NCI-H2227 treated with DMSO at 0.1 percent for 48 hours (cell line): ENCODE data around the gene PNO1.
"Not testable (repeated sequence)": the region's sequence is repeated elsewhere in the genome, so short reads cannot be mapped to it uniquely, and the experiment has no call there.

Experiments used
- DNase-seq: peaks from one replicate; lab custom pipeline; 2025; lab: John Stamatoyannopoulos, UW

Gene PNO1

GRCh38 chr2:68157402-68158133 lies at the start of gene PNO1:
Gene PNO1, plus strand, starts transcription at chr2:68157888. Its CDS starts 47 bp downstream, at chr2:68157935.
- DNase-seq: peak; percentile 99

- no peak for DNase-seq
These were observed 49.6 kb upstream of the PNO1 start for GRCh38 chr2:68108120-68108519.

- DNase-seq: no peak
These were observed 47.6 kb upstream of the PNO1 start for GRCh38 chr2:68110102-68110501.

GRCh38 chr2:68115965-68116364 lies 41.7 kb upstream of the PNO1 start:
- DNase-seq: no peak

GRCh38 chr2:68117922-68118321 lies 39.8 kb upstream of the PNO1 start:
- DNase-seq: not testable (repeated sequence)

GRCh38 chr2:68118816-68119215 lies 38.9 kb upstream of the PNO1 start:
- no peak for DNase-seq

- DNase-seq: no peak
These were observed 38.2 kb upstream of the PNO1 start for GRCh38 chr2:68119504-68119903.

GRCh38 chr2:68121873-68122679 lies 35.6 kb upstream of the PNO1 start:
- DNase-seq: peak; percentile 54

- DNase-seq: no peak
These were observed 35.1 kb upstream of the PNO1 start for GRCh38 chr2:68122680-68122964.

GRCh38 chr2:68124321-68124720 lies 33.4 kb upstream of the PNO1 start:
- DNase-seq: no peak

GRCh38 chr2:68125821-68126220 lies 31.9 kb upstream of the PNO1 start:
- DNase-seq: no peak

- DNase-seq: no peak
These were observed 31.1 kb upstream of the PNO1 start for GRCh38 chr2:68126561-68126960.

GRCh38 chr2:68127358-68128242 lies 30.1 kb upstream of the PNO1 start:
- DNase-seq: no peak

GRCh38 chr2:68134120-68134519 lies 23.6 kb upstream of the PNO1 start:
- no peak for DNase-seq

GRCh38 chr2:68134554-68134953 lies 23.1 kb upstream of the PNO1 start:
- no peak for DNase-seq

GRCh38 chr2:68135448-68136320 lies 22.0 kb upstream of the PNO1 start:
- DNase-seq: no peak

GRCh38 chr2:68141875-68142274 lies 15.8 kb upstream of the PNO1 start:
- no peak for DNase-seq

GRCh38 chr2:68151037-68151436 lies 6.7 kb upstream of the PNO1 start:
- no peak for DNase-seq

GRCh38 chr2:68152681-68153347 lies 4.9 kb upstream of the PNO1 start:
- DNase-seq: no peak

GRCh38 chr2:68155618-68156017 lies 2.1 kb upstream of the PNO1 start:
- DNase-seq: no peak

- DNase-seq: no peak
These were observed 1.3 kb upstream of the PNO1 start for GRCh38 chr2:68156419-68156818.
